ENCODE data around the gene RPL7L1.

- TF ChIP-seq POLR2A (IDR thresholded peaks at IDR 0.05) (no peak), CTCF (IDR thresholded peaks at IDR 0.05) (no peak)
Measured at GRCh38 chr6:42914546-42914945, 35.1 kb downstream of the RPL7L1 start.
